ENCODE measurements around the gene EPS15. TPM values are rescaled to one million over a fixed set of nuclear protein-coding genes. Genes with fewer than 3 reads are reported as not detected.

EPS15 gene
- total and polyA plus RNA-seq, 2 of the 8 experiments (the other 6 are each of a cell fraction or from before 2014, with no cell fraction given): 15.9 to 57.2 TPM

DNA sequence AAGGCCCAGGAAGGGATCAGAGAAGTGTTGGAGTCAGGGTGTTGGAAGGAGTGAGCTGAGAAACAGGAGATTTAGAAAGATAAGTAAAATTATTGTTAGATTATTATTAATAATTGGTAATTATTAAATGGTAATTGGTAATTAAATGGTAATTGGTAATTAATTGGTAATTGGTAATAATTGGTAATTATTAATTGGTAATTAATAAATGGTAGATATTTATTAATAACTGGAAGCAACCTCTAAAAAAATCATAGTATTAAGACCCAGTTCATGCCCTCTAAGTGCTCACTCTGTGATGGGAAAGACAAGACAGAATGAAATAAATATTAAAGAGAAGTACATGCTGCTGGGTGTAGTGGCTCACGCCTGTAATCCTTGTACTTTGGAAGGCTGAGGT is 13.8 kb upstream of the EPS15 start:
- Histone ChIP-seq H3K9me3 (ENCODE audit: insufficient read depth in 2 of 2, low read depth in 1 of 2, low read length in 1 of 2) (peaks cover 0 to 2% of the 10 kb centered on the region in 2 experiments; a peak in 1 of 4 replicates), H2BK20ac (ENCODE audit: low read length) (no peak overlapping the region), H4K91ac (replicated peaks; ENCODE audit: insufficient read length, low read length) (no peak overlapping the region), H3K23ac (ENCODE audit: insufficient read length) (no peak overlapping the region), H2BK5ac (ENCODE audit: low read depth, low read length) (no peak overlapping the region), H3K4ac (replicated peaks; ENCODE audit: insufficient read length, low read depth, low read length) (no peak overlapping the region), H3K79me1 (ENCODE audit: low read depth, low read length) (no peaks in the 10 kb centered on the region), H4K20me1 (replicated peaks in 1 of 2; ENCODE audit: control insufficient read depth in 1 of 2, insufficient read depth in 2 of 2, low read length in 2 of 2) (no peaks in the 10 kb centered on the region), H2AK5ac (ENCODE audit: low read depth, low read length) (no peak overlapping the region), H3K4me3 (ENCODE audit: extremely low read depth in 1 of 4, insufficient read depth in 2 of 4, low read depth in 3 of 4, low read length in 4 of 4) (no peak overlapping the region), H3K27ac (ENCODE audit: low read depth, low read length) (no peak overlapping the region), H3K27me3 (replicated peaks in 1 of 4; ENCODE audit: control insufficient read depth in 3 of 4, extremely low read depth in 1 of 4, insufficient read depth in 3 of 4, low read length in 3 of 4) (no peaks in the 10 kb centered on the region), H2BK12ac (ENCODE audit: low read depth, low read length) (no peak overlapping the region), H2AFZ (ENCODE audit: low read length) (no peak overlapping the region; the same call in 1 of the 2 replicates), H2BK120ac (replicated peaks; ENCODE audit: low read depth, low read length) (no peak overlapping the region), H3K36me3 (ENCODE audit: control insufficient read depth in 2 of 4, insufficient read depth in 4 of 4, low read length in 3 of 4) (no peaks in the 10 kb centered on the region), H3K56ac (replicated peaks; ENCODE audit: insufficient read length, low read depth, low read length) (no peak overlapping the region), H3K14ac (ENCODE audit: insufficient read length) (no peak overlapping the region), H2BK15ac (ENCODE audit: low read length) (no peak overlapping the region), H3K4me2 (ENCODE audit: insufficient read depth in 1 of 2, low read depth in 2 of 2, low read length in 2 of 2) (no peak overlapping the region), H3K18ac (ENCODE audit: extremely low read depth, low read length) (no peak overlapping the region), H3K79me2 (ENCODE audit: control insufficient read depth in 1 of 2, insufficient read depth in 2 of 2, low read length in 2 of 2) (no peaks in the 10 kb centered on the region), H3K23me2 (ENCODE audit: low read depth, low read length) (no peaks in the 10 kb centered on the region), H4K8ac (ENCODE audit: extremely low read depth, insufficient read depth, low read length) (no peak overlapping the region), H3K9ac (replicated peaks in 1 of 4; ENCODE audit: extremely low read depth in 1 of 4, low read depth in 3 of 4, low read length in 3 of 4) (no peak overlapping the region), H4K5ac (ENCODE audit: insufficient read length, low read depth, low read length) (no peak overlapping the region), H3K4me1 (replicated peaks in 1 of 4; ENCODE audit: control insufficient read depth in 3 of 4, insufficient read depth in 4 of 4, low read length in 3 of 4) (no peaks in the 10 kb centered on the region)
- DNase-seq (ENCODE audit: low read depth in 1 of 2, low spot score in 2 of 2) (no peak), FAIRE-seq (no peak)
- ChIA-PET CTCF (ENCODE audit: partially characterized antibody) (no interaction called here), POLR2A (ENCODE audit: partially characterized antibody) (no interaction called here)
- WGBS, 2 experiments (ENCODE audit: extremely low coverage in 1 of 2, insufficient coverage in 1 of 2, insufficient read length in 1 of 2, insufficient replicate concordance in 2 of 2, low coverage in 1 of 2, low lambda C conversion rate in 2 of 2, missing lambda C conversion rate in 1 of 2): 88% methylated on average over 1 of the region's 1 CpG; no CpG with 5 or more reads in 1 of the 2 experiments
- TF ChIP-seq ZNF274 (IDR thresholded peaks at IDR 0.05; ENCODE audit: borderline replicate concordance, extremely low read depth, low read length) (no peak), TAF7 (optimal IDR thresholded peaks at IDR 0.05; ENCODE audit: borderline replicate concordance, low read depth, low read length) (no peak), HDAC2 (IDR thresholded peaks at IDR 0.05; ENCODE audit: borderline replicate concordance in 1 of 2, low read depth in 2 of 2, low read length in 2 of 2) (no peak), GABPA (IDR thresholded peaks at IDR 0.05; ENCODE audit: borderline replicate concordance, insufficient read depth, low read length) (no peak), BRCA1 (IDR thresholded peaks at IDR 0.05; ENCODE audit: low read depth, low read length) (no peak), ASH2L (IDR thresholded peaks at IDR 0.05; ENCODE audit: low read length) (no peak)

Data from H1 (cell line).